Rectal smooth muscle tissue (tissue), 1 donor: Measurements from ENCODE around the gene C3.
"Not testable (repeated sequence)": the region's sequence is repeated elsewhere in the genome, so short reads cannot be mapped to it uniquely, and the experiment has no call there.

Experiments
- H3K27ac ChIP-seq: one replicate; pipeline ENCODE4 v1.7.0; 2013; ENCODE audit warnings: low read depth, low read length, inconsistent platforms
- H3K27me3 ChIP-seq: one replicate; pipeline ENCODE4 v1.7.0; 2013; ENCODE audit warnings: low read length; ENCODE audit not compliant: control insufficient read depth, insufficient read depth
- H3K36me3 ChIP-seq: one replicate; pipeline ENCODE4 v1.7.0; 2013; ENCODE audit warnings: low read length; ENCODE audit not compliant: control insufficient read depth, insufficient read depth
- H3K4me1 ChIP-seq: one replicate; pipeline ENCODE4 v1.7.0; 2013; ENCODE audit warnings: low read length; ENCODE audit not compliant: control insufficient read depth, insufficient read depth
- H3K4me3 ChIP-seq: one replicate; pipeline ENCODE4 v1.7.0; 2013; ENCODE audit warnings: low read length
- H3K9ac ChIP-seq: one replicate; pipeline ENCODE4 v1.7.0; 2013; ENCODE audit warnings: low read length

C3 gene

GRCh38 chr19:6712692-6713670 lies 7.5 kb downstream of the C3 start:
- Histone ChIP-seq H3K4me1 (no peaks in the 10 kb centered on the region), H3K36me3 (no peaks in the 10 kb centered on the region), H3K9ac (no peak overlapping the region), H3K27ac (no peak overlapping the region), H3K4me3 (no peak overlapping the region), H3K27me3 (no peaks in the 10 kb centered on the region)

GRCh38 chr19:6712231-6712630 lies 8.2 kb downstream of the C3 start:
- H3K4me3 ChIP-seq = no peak overlapping the region
- no peak overlapping the region for H3K9ac ChIP-seq
- no peak overlapping the region for H3K27ac ChIP-seq
- H3K4me1 ChIP-seq = no peaks in the 10 kb centered on the region
- H3K27me3 ChIP-seq = no peaks in the 10 kb centered on the region
- H3K36me3 ChIP-seq = no peaks in the 10 kb centered on the region

GRCh38 chr19:6711605-6712004 lies 8.8 kb downstream of the C3 start:
- H3K27me3 ChIP-seq = no peaks in the 10 kb centered on the region

GRCh38 chr19:6711078-6711361 lies 9.4 kb downstream of the C3 start:
- Histone ChIP-seq H3K4me1 (no peaks in the 10 kb centered on the region), H3K27ac (no peak overlapping the region), H3K36me3 (no peaks in the 10 kb centered on the region), H3K27me3 (no peaks in the 10 kb centered on the region), H3K9ac (no peak overlapping the region), H3K4me3 (no peak overlapping the region)

More at GRCh38 chr19:6711605-6712004, 8.8 kb downstream of the C3 start:
- Histone ChIP-seq H3K4me1 (no peaks in the 10 kb centered on the region), H3K27ac (no peak overlapping the region), H3K9ac (no peak overlapping the region), H3K4me3 (no peak overlapping the region), H3K36me3 (no peaks in the 10 kb centered on the region)

- H3K27ac ChIP-seq = no peak overlapping the region
- no peak overlapping the region for H3K4me3 ChIP-seq
- no peaks in the 10 kb centered on the region for H3K36me3 ChIP-seq
- no peaks in the 10 kb centered on the region for H3K27me3 ChIP-seq
- no peaks in the 10 kb centered on the region for H3K4me1 ChIP-seq
- no peak overlapping the region for H3K9ac ChIP-seq
These were observed 10.0 kb downstream of the C3 start for GRCh38 chr19:6710273-6711077.

- no peaks in the 10 kb centered on the region for H3K4me1 ChIP-seq
- no peak overlapping the region for H3K4me3 ChIP-seq
- no peaks in the 10 kb centered on the region for H3K27me3 ChIP-seq
- no peak overlapping the region for H3K27ac ChIP-seq
- no peak overlapping the region for H3K9ac ChIP-seq
- H3K36me3 ChIP-seq = no peaks in the 10 kb centered on the region
These were observed 10.9 kb downstream of the C3 start for GRCh38 chr19:6709549-6709948.

- H3K4me3 ChIP-seq, H3K9ac ChIP-seq, H3K27me3 ChIP-seq, H3K4me1 ChIP-seq, H3K27ac ChIP-seq, H3K36me3 ChIP-seq: not testable (repeated sequence)
These were observed 11.5 kb downstream of the C3 start for GRCh38 chr19:6708913-6709312.

- no peaks in the 10 kb centered on the region for H3K36me3 ChIP-seq
- no peak overlapping the region for H3K27ac ChIP-seq
- H3K27me3 ChIP-seq = no peaks in the 10 kb centered on the region
- no peak overlapping the region for H3K9ac ChIP-seq
- no peaks in the 10 kb centered on the region for H3K4me1 ChIP-seq
- no peak overlapping the region for H3K4me3 ChIP-seq
These were observed 12.1 kb downstream of the C3 start for GRCh38 chr19:6708346-6708745.

- H3K9ac ChIP-seq = no peak overlapping the region
- no peak overlapping the region for H3K4me3 ChIP-seq
- H3K27me3 ChIP-seq = no peaks in the 10 kb centered on the region
- no peak overlapping the region for H3K27ac ChIP-seq
- H3K36me3 ChIP-seq = no peaks in the 10 kb centered on the region
- H3K4me1 ChIP-seq = no peaks in the 10 kb centered on the region
These were observed 12.8 kb downstream of the C3 start for GRCh38 chr19:6707658-6708018.

GRCh38 chr19:6707011-6707657 lies 13.3 kb downstream of the C3 start:
- H3K9ac ChIP-seq = no peak overlapping the region
- no peaks in the 10 kb centered on the region for H3K36me3 ChIP-seq
- H3K4me3 ChIP-seq = no peak overlapping the region
- H3K4me1 ChIP-seq = no peaks in the 10 kb centered on the region
- H3K27ac ChIP-seq = no peak overlapping the region
- no peaks in the 10 kb centered on the region for H3K27me3 ChIP-seq

GRCh38 chr19:6706633-6706958 lies 13.9 kb downstream of the C3 start:
- H3K9ac ChIP-seq = no peak overlapping the region
- no peak overlapping the region for H3K27ac ChIP-seq
- H3K27me3 ChIP-seq = no peaks in the 10 kb centered on the region
- H3K36me3 ChIP-seq = no peaks in the 10 kb centered on the region
- H3K4me1 ChIP-seq = no peaks in the 10 kb centered on the region
- H3K4me3 ChIP-seq = no peak overlapping the region

- H3K27ac ChIP-seq = no peak overlapping the region
- no peak overlapping the region for H3K9ac ChIP-seq
- H3K36me3 ChIP-seq = no peaks in the 10 kb centered on the region
- H3K4me3 ChIP-seq = no peak overlapping the region
- H3K27me3 ChIP-seq = no peaks in the 10 kb centered on the region
- no peaks in the 10 kb centered on the region for H3K4me1 ChIP-seq
These were observed 14.4 kb downstream of the C3 start for GRCh38 chr19:6705931-6706632.
